Lung (tissue), 12 donors: ENCODE data around the gene SCPEP1. TPM values are rescaled to one million over a fixed set of nuclear protein-coding genes. Genes with fewer than 3 reads are reported as not detected.

Experiments
- ATAC-seq: fragments of 200-7000 bp; cut with Tn5 transposase; one replicate; pipeline ENCODE4 v1.9.1; 2020; ENCODE audit warnings: moderate number of reproducible peaks; ENCODE audit not compliant: insufficient read depth, low FRiP score
- DNase-seq, 3 donors: peaks; one replicate each; pipeline ENCODE4 v3.0.0-alpha.2; 2013 to 2017
- H3K27ac ChIP-seq, 2 donors: one replicate each; pipeline ENCODE4 v1.5.1; 2013; ENCODE audit warnings: mild to moderate bottlenecking in 2 of 2, moderate library complexity in 2 of 2, control low read depth in 1 of 2, inconsistent platforms in 1 of 2, low read depth in 1 of 2, low read length in 1 of 2
- H3K27me3 ChIP-seq, 3 donors: one replicate each; pipeline ENCODE4 v1.5.1; 2013; ENCODE audit warnings: low read length in 2 of 3; ENCODE audit not compliant: control insufficient read depth in 3 of 3, insufficient read depth in 3 of 3
- H3K36me3 ChIP-seq, 4 donors: one replicate each; pipeline ENCODE4 v1.5.1; 2013; ENCODE audit warnings: low read length in 4 of 4, mild to moderate bottlenecking in 1 of 4, moderate library complexity in 1 of 4; ENCODE audit not compliant: control insufficient read depth in 4 of 4, insufficient read depth in 4 of 4
- H3K4me1 ChIP-seq, 5 donors: one replicate each; pipeline ENCODE4 v1.5.1; 2013; ENCODE audit warnings: low read length in 5 of 5, mild to moderate bottlenecking in 2 of 5, moderate library complexity in 1 of 5; ENCODE audit not compliant: control insufficient read depth in 5 of 5, insufficient read depth in 5 of 5
- H3K4me3 ChIP-seq: one replicate; pipeline ENCODE4 v1.5.1; 2013; ENCODE audit warnings: mild to moderate bottlenecking, control low read depth, moderate library complexity
- H3K9ac ChIP-seq, 2 donors: one replicate each; pipeline ENCODE4 v1.5.1; 2013; ENCODE audit warnings: low read length in 2 of 2, control low read depth in 1 of 2; ENCODE audit not compliant: insufficient read depth in 1 of 2
- H3K9me3 ChIP-seq, 4 donors: one replicate each; pipeline ENCODE4 v1.5.1; 2013; ENCODE audit warnings: low read length in 3 of 4, mild to moderate bottlenecking in 1 of 4, moderate library complexity in 1 of 4; ENCODE audit not compliant: control insufficient read depth in 4 of 4, insufficient read depth in 3 of 4
- WGBS, 2 donors: extraction: QIAGEN DNeasy Blood & Tissue Kit; methylation state at CpG; one replicate each; pipeline ENCODE4 v1.1.7; 2013; 5-methylcytosine and 5-hydroxymethylcytosine counted together
- polyA plus RNA-seq, 2 donors: library from polyadenylated mRNA; stranded (reverse); fragments of 200-250 nt; gene quantifications; one replicate each; pipeline ENCODE4 v1.2.1, GENCODE V29; 2013
- total RNA-seq, 2 donors: library from RNA; depleted of rRNA in 1 of 2; stranded (reverse); fragments of >200 nt in 1 of 2; gene quantifications; one replicate each; pipeline ENCODE4 v1.2.1, GENCODE V29; 2014 to 2021
- TF ChIP-seq, protein P1 (sequence below): IDR thresholded peaks from 2 replicates; pipeline ENCODE4 v1.5.1; 2012; ENCODE audit warnings: mild to moderate bottlenecking; ENCODE audit errors: control extremely low read depth, extremely low read depth
- donor health status: control.
- donor health status: control.
- donor health status: Bipolar disorder and iron deficiency.
- donor health status: healthy.
- donor health status: DM: yes; HTN: yes; CAD: no.

The SCPEP1 gene
- total and polyA plus RNA-seq, 4 donors = 49.5 to 122 (median 91.2) TPM

DNA sequence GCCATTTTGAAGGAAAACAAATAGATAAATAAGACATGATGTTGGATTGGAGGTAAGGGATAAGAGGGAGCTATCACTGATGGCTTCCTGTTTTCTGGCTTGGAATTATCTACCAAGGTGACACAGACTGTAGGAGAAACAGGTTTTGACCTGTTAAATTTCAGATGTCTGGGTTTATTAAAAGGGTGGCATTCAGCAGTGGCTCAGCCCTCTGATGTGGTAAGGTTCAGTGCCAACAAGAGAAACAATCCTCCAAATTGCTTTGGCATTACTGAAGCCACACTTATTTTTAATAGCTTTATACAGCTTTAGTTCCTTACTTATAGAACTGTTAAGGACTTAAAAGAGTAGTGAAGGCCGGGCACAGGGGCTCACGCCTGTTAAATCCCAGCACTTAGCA is 70.2 kb downstream of the SCPEP1 start:
- Histone ChIP-seq H3K27me3 (peaks cover 0 to 35% (median 18%) of the 10 kb centered on the region in 3 donors), H3K27ac (no peak overlapping the region), H3K9ac (no peak overlapping the region), H3K9me3 (no peaks in the 10 kb centered on the region), H3K4me1 (peaks cover 0 to 8% (median 0%) of the 10 kb centered on the region in 5 donors), H3K36me3 (no peaks in the 10 kb centered on the region), H3K4me3 (no peak overlapping the region)
- DNase-seq (no peak), ATAC-seq (no peak)
- WGBS, 2 donors = 89 to 95% methylated on average over 2 of the region's 2 CpGs
- TF ChIP-seq, protein P1, sequence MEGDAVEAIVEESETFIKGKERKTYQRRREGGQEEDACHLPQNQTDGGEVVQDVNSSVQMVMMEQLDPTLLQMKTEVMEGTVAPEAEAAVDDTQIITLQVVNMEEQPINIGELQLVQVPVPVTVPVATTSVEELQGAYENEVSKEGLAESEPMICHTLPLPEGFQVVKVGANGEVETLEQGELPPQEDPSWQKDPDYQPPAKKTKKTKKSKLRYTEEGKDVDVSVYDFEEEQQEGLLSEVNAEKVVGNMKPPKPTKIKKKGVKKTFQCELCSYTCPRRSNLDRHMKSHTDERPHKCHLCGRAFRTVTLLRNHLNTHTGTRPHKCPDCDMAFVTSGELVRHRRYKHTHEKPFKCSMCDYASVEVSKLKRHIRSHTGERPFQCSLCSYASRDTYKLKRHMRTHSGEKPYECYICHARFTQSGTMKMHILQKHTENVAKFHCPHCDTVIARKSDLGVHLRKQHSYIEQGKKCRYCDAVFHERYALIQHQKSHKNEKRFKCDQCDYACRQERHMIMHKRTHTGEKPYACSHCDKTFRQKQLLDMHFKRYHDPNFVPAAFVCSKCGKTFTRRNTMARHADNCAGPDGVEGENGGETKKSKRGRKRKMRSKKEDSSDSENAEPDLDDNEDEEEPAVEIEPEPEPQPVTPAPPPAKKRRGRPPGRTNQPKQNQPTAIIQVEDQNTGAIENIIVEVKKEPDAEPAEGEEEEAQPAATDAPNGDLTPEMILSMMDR = no peak

DNA sequence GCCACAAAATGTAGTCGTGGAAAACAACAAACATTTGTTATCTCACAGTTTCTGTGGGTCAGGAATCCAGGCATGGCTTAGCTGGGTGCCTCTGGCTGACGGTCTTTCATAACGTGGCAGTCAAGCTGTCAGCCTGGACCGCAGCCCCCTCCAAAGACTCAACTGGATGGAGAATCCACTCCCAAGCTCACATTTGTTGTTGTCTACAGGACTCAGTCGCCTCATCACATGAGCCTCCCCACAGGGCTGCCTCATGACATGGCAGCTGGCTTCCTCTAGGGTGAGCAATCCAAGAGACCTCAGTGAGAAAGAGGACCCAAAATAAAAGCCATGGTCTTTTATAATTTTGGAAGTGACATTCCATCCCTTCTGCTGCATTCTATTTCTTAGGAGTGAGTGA is 72.4 kb downstream of the SCPEP1 start:
- DNase-seq (no peak), ATAC-seq (no peak)
- Histone ChIP-seq H3K36me3 (no peaks in the 10 kb centered on the region), H3K4me3 (no peak overlapping the region), H3K9me3 (no peaks in the 10 kb centered on the region), H3K9ac (no peak overlapping the region), H3K4me1 (peaks cover 0 to 7% (median 2%) of the 10 kb centered on the region in 5 donors), H3K27me3 (peaks cover 0 to 18% (median 11%) of the 10 kb centered on the region in 3 donors), H3K27ac (no peak overlapping the region)
- TF ChIP-seq, protein P1 = no peak
- WGBS, 2 donors = 83 to 88% methylated on average over 5 of the region's 5 CpGs

DNA sequence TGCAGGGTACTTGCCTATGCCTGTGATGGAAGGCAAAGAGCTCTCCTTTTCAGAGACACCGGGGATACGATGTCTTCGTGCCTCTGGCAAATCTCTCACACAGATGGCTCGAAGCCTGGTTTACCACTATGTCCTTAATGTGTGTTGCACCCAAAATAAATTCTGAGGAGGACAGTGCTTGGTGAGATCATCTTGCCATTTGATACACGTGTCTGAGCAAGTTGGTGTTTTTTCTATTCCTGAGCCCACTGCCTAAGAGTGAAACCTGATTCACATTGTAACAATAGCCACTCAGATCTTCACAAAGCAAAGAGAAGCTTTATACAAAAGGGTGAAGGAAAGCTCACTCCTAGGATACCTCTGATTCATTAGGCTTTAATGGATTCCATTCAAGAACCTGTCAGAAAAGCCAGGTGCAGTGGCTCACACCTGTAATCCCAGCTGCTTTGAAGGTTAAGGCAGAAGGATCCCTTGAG is 74.0 kb downstream of the SCPEP1 start:
- Histone ChIP-seq H3K4me3 (no peak overlapping the region), H3K27me3 (peaks cover 0 to 8% (median 6%) of the 10 kb centered on the region in 3 donors), H3K4me1 (peaks cover 0 to 6% (median 0%) of the 10 kb centered on the region in 5 donors), H3K36me3 (no peaks in the 10 kb centered on the region), H3K9me3 (no peaks in the 10 kb centered on the region), H3K27ac (peak overlapping the region in 1 of 2 donors; percentile 12), H3K9ac (no peak overlapping the region)
- TF ChIP-seq, protein P1 = no peak
- ATAC-seq (no peak), DNase-seq (no peak)
- 78 to 86% methylated on average over 5 of the region's 5 CpGs for WGBS, 2 donors

Other genes with a start within 250 kb of the SCPEP1 start
- gene C17orf67, start 144.2 kb upstream of the SCPEP1 start, total RNA-seq = 1 to 10 TPM; 1.6 to 1.8 TPM
- 1 to 10 TPM in 1 of 2 donors, under 1 TPM in 1; 0.64 to 2.8 TPM for gene C17orf67, start 144.2 kb upstream of the SCPEP1 start, polyA plus RNA-seq
- 10 to 100 TPM in 1 of 2 donors, 1 to 10 TPM in 1; 8.6 to 38.2 TPM for gene DGKE, start 144.0 kb upstream of the SCPEP1 start, total RNA-seq
- gene DGKE, start 144.0 kb upstream of the SCPEP1 start, polyA plus RNA-seq = 1 to 10 TPM; 1.5 to 2.8 TPM
- gene TRIM25, start 64.1 kb upstream of the SCPEP1 start, total RNA-seq = 10 to 100 TPM; 36.2 to 88.7 TPM
- 10 to 100 TPM; 22.7 to 51.3 TPM for gene TRIM25, start 64.1 kb upstream of the SCPEP1 start, polyA plus RNA-seq
- gene COIL, start 17.1 kb upstream of the SCPEP1 start, total RNA-seq = 10 to 100 TPM in 1 of 2 donors, 1 to 10 TPM in 1; 9.9 to 21.4 TPM
- gene COIL, start 17.1 kb upstream of the SCPEP1 start, polyA plus RNA-seq = 1 to 10 TPM; 7.2 to 9.5 TPM
- 10 to 100 TPM; 32.7 to 46.4 TPM for gene AKAP1, start 107.1 kb downstream of the SCPEP1 start, total RNA-seq
- 10 to 100 TPM; 23.1 to 26.9 TPM for gene AKAP1, start 107.1 kb downstream of the SCPEP1 start, polyA plus RNA-seq